Neural progenitor cell (in vitro differentiated cells): Measurements from ENCODE around the gene OLFML2A. TPM values are rescaled to one million over a fixed set of nuclear protein-coding genes. Genes with fewer than 3 reads are reported as not detected.
A peak's percentile ranks its signal among the peaks of the same experiment; 100 is the strongest.
"Not testable (repeated sequence)": the region's sequence is repeated elsewhere in the genome, so short reads cannot be mapped to it uniquely, and the experiment has no call there.

ENCODE experiments used
- DNase-seq: peaks from one replicate; pipeline ENCODE4 v3.0.0-alpha.2; 2016; ENCODE audit warnings: low spot score
- H2AFZ ChIP-seq: fragments of 200-600 bp; sonication (generic); replicated peaks from 2 replicates; pipeline ENCODE4 v1.6.1; 2016; ENCODE audit warnings: antibody characterized with exemption
- H3F3A ChIP-seq: fragments of 200-600 bp; sonication (generic); 2 replicates; pipeline ENCODE4 v1.6.1; 2016; ENCODE audit warnings: antibody characterized with exemption, low read depth
- H3K27ac ChIP-seq: fragments of 200-600 bp; sonication (generic); 2 replicates; pipeline ENCODE4 v1.5.1; 2016; ENCODE audit warnings: mild to moderate bottlenecking
- H3K27me3 ChIP-seq: fragments of 200-600 bp; sonication (generic); 2 replicates; pipeline ENCODE4 v1.6.1; 2016; ENCODE audit warnings: mild to moderate bottlenecking, moderate library complexity
- H3K36me3 ChIP-seq: fragments of 200-600 bp; sonication (generic); 2 replicates; pipeline ENCODE4 v1.5.1; 2016
- H3K4me1 ChIP-seq: fragments of 200-600 bp; sonication (generic); 2 replicates; pipeline ENCODE4 v1.6.1; 2016; ENCODE audit warnings: mixed run types
- H3K4me2 ChIP-seq: fragments of 200-600 bp; sonication (generic); 2 replicates; pipeline ENCODE4 v1.6.1; 2016
- H3K4me3 ChIP-seq: fragments of 200-600 bp; sonication (generic); 2 replicates; pipeline ENCODE4 v1.5.1; 2016
- H3K79me2 ChIP-seq: fragments of 200-600 bp; sonication (generic); 2 replicates; pipeline ENCODE4 v1.6.1; 2016; ENCODE audit warnings: low read depth
- H3K9ac ChIP-seq: fragments of 200-600 bp; sonication (generic); 2 replicates; pipeline ENCODE4 v1.6.1; 2016
- H3K9me3 ChIP-seq: fragments of 200-600 bp; sonication (generic); 2 replicates; pipeline ENCODE4 v1.5.1; 2016; ENCODE audit warnings: low read depth
- H4K20me1 ChIP-seq: fragments of 200-600 bp; sonication (generic); 2 replicates; pipeline ENCODE4 v1.6.1; 2016; ENCODE audit warnings: low read depth
- H3K27ac Mint-ChIP-seq: 3 replicates; pipeline ENCODE4 v1.8.0; 2021; ENCODE audit warnings: mixed read lengths
- H3K27me3 Mint-ChIP-seq: 2 replicates; pipeline ENCODE4 v1.8.0; 2022; ENCODE audit warnings: low read depth, mild to moderate bottlenecking, inconsistent platforms, moderate library complexity, mixed read lengths; ENCODE audit not compliant: insufficient read depth
- H3K36me3 Mint-ChIP-seq: 3 replicates; pipeline ENCODE4 v1.8.0; 2021; ENCODE audit warnings: mixed read lengths
- H3K4me1 Mint-ChIP-seq: 3 replicates; pipeline ENCODE4 v1.8.0; 2021; ENCODE audit warnings: mixed read lengths
- H3K4me3 Mint-ChIP-seq: 3 replicates; pipeline ENCODE4 v1.8.0; 2021; ENCODE audit warnings: mild to moderate bottlenecking, moderate library complexity, mixed read lengths
- H3K9me3 Mint-ChIP-seq: 3 replicates; pipeline ENCODE4 v1.8.0; 2020; ENCODE audit warnings: mixed read lengths
- EZH2 ChIP-seq: fragments of 200-600 bp; sonication (generic); IDR thresholded peaks from 2 replicates; pipeline ENCODE4 v1.6.1; 2017; ENCODE audit warnings: antibody characterized with exemption, mild to moderate bottlenecking, moderate library complexity
- EZH2phosphoT487 ChIP-seq: fragments of 200-600 bp; sonication (generic); IDR thresholded peaks from 2 replicates; pipeline ENCODE4 v1.6.1; 2017; ENCODE audit warnings: antibody characterized with exemption
- total RNA-seq: library from RNA; depleted of rRNA; stranded (reverse); fragments of >200 nt; gene quantifications from 2 replicates; pipeline ENCODE4 v1.2.3, GENCODE V29; 2015; ENCODE audit warnings: low replicate concordance
- TF ChIP-seq, protein P1 (sequence below): fragments of 200-600 bp; sonication (generic); IDR thresholded peaks from 2 replicates; pipeline ENCODE4 v1.5.1; 2017; ENCODE audit warnings: antibody characterized with exemption, mild to moderate bottlenecking

The OLFML2A gene
- total RNA-seq, 1 donor from 2014 or later: 3.1 TPM

- Histone ChIP-seq H3K9ac (no peak overlapping the region), H3K36me3 (peaks cover 5% of the 10 kb centered on the region), H3K4me3 (no peak overlapping the region), H3K79me2 (peaks cover 87% of the 10 kb centered on the region), H3F3A (peaks cover 13% of the 10 kb centered on the region), H3K27me3 (no peaks in the 10 kb centered on the region), H3K4me2 (no peak overlapping the region), H4K20me1 (peaks cover 79% of the 10 kb centered on the region), H3K27ac (no peak overlapping the region), H3K4me1 (peaks cover 14% of the 10 kb centered on the region), H3K9me3 (no peaks in the 10 kb centered on the region), H2AFZ (no peak overlapping the region)
- Mint-ChIP-seq H3K36me3 (peaks cover 24% of the 10 kb centered on the region), H3K4me1 (peaks cover 11% of the 10 kb centered on the region), H3K4me3 (no peak overlapping the region), H3K9me3 (peaks cover 2% of the 10 kb centered on the region), H3K27ac (peak overlapping the region; percentile 61), H3K27me3 (no peaks in the 10 kb centered on the region)
- DNase-seq: no peak
- TF ChIP-seq EZH2 (no peak), EZH2phosphoT487 (no peak)
- TF ChIP-seq, protein P1, sequence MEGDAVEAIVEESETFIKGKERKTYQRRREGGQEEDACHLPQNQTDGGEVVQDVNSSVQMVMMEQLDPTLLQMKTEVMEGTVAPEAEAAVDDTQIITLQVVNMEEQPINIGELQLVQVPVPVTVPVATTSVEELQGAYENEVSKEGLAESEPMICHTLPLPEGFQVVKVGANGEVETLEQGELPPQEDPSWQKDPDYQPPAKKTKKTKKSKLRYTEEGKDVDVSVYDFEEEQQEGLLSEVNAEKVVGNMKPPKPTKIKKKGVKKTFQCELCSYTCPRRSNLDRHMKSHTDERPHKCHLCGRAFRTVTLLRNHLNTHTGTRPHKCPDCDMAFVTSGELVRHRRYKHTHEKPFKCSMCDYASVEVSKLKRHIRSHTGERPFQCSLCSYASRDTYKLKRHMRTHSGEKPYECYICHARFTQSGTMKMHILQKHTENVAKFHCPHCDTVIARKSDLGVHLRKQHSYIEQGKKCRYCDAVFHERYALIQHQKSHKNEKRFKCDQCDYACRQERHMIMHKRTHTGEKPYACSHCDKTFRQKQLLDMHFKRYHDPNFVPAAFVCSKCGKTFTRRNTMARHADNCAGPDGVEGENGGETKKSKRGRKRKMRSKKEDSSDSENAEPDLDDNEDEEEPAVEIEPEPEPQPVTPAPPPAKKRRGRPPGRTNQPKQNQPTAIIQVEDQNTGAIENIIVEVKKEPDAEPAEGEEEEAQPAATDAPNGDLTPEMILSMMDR: no peak
Measured at GRCh38 chr9:124735121-124735520, 41.8 kb upstream of the OLFML2A start.

DNA sequence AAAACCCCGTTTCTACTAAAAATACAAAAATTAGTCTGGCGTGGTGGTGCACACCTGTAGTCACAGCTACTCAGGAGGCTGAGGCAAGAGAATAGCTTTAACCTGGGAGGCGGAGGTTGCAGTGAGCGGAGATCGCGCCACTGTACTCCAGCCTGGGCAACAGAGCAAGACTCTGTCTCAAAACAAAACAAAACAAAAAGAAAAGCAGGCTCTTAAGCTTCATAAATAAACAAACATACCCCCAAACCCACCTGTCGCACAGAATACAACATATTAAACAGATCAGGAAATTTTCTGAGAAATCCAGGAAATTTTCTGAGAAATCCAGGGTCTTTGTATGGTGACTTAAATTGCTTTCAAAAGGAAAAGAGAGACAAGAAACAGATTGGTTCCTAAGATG, 38.9 kb upstream of the OLFML2A start:
- Histone ChIP-seq H3F3A (peaks cover 13% of the 10 kb centered on the region), H4K20me1 (peaks cover 94% of the 10 kb centered on the region), H3K4me1 (peaks cover 14% of the 10 kb centered on the region), H3K79me2 (peaks cover 100% of the 10 kb centered on the region)
- H3K9ac ChIP-seq, H3K9me3 ChIP-seq, H3K9me3 Mint-ChIP-seq, H2AFZ ChIP-seq, H3K4me3 ChIP-seq, H3K4me3 Mint-ChIP-seq, H3K27ac Mint-ChIP-seq, H3K27ac ChIP-seq, H3K36me3 ChIP-seq, DNase-seq, H3K4me2 ChIP-seq, H3K27me3 ChIP-seq, H3K27me3 Mint-ChIP-seq: not testable (repeated sequence)
- Mint-ChIP-seq H3K4me1 (peaks cover 14% of the 10 kb centered on the region), H3K36me3 (peaks cover 12% of the 10 kb centered on the region)

GRCh38 chr9:124739360-124739759, 37.6 kb upstream of the OLFML2A start:
- Mint-ChIP-seq H3K27me3 (no peaks in the 10 kb centered on the region), H3K27ac (no peak overlapping the region), H3K9me3 (peaks cover 2% of the 10 kb centered on the region), H3K4me3 (no peak overlapping the region), H3K36me3 (peaks cover 8% of the 10 kb centered on the region), H3K4me1 (peaks cover 23% of the 10 kb centered on the region)
- peaks cover 100% of the 10 kb centered on the region for H3K79me2 ChIP-seq
- no peak overlapping the region for H3K27ac ChIP-seq
- H3K9ac ChIP-seq: no peak overlapping the region
- no peak for TF ChIP-seq EZH2
- TF ChIP-seq EZH2phosphoT487: no peak
- TF ChIP-seq, protein P1: no peak
- H3K4me3 ChIP-seq: no peak overlapping the region
- H2AFZ ChIP-seq: no peak overlapping the region
- no peaks in the 10 kb centered on the region for H3K36me3 ChIP-seq
- no peaks in the 10 kb centered on the region for H3K9me3 ChIP-seq
- H3K4me1 ChIP-seq: peaks cover 14% of the 10 kb centered on the region
- peaks cover 94% of the 10 kb centered on the region for H4K20me1 ChIP-seq
- peaks cover 15% of the 10 kb centered on the region for H3F3A ChIP-seq
- DNase-seq: no peak
- no peaks in the 10 kb centered on the region for H3K27me3 ChIP-seq
- no peak overlapping the region for H3K4me2 ChIP-seq

DNA sequence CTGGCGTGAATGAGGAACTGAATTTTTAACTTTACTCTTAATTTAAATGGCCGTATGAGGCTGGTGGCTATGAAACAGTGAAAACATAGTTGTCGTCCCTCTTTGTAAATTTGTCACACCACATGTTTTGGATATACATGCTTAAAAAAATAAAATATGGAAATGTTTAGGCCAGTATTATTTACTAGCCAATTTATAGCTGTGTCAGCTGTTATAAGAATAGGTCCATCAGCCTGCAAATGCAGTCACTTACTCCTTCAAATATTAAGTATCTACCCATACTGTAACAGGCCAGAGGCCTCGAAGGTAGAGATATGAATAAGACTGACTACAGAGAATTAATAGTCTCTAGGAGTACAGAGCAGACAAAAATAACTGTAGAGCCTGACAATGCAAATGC, 35.8 kb upstream of the OLFML2A start:
- Histone ChIP-seq H3K4me2 (no peak overlapping the region), H3K9me3 (no peaks in the 10 kb centered on the region), H2AFZ (no peak overlapping the region), H3K36me3 (no peaks in the 10 kb centered on the region), H3F3A (peaks cover 14% of the 10 kb centered on the region), H3K27ac (no peak overlapping the region), H3K4me1 (no peaks in the 10 kb centered on the region), H3K4me3 (no peak overlapping the region), H3K79me2 (peaks cover 100% of the 10 kb centered on the region), H3K9ac (no peak overlapping the region), H4K20me1 (peaks cover 94% of the 10 kb centered on the region), H3K27me3 (no peaks in the 10 kb centered on the region)
- peaks cover 8% of the 10 kb centered on the region for H3K36me3 Mint-ChIP-seq
- no peaks in the 10 kb centered on the region for H3K27me3 Mint-ChIP-seq
- no peak for DNase-seq
- no peak overlapping the region for H3K27ac Mint-ChIP-seq
- TF ChIP-seq, protein P1: no peak
- TF ChIP-seq EZH2phosphoT487 (no peak), EZH2 (no peak)
- peaks cover 2% of the 10 kb centered on the region for H3K9me3 Mint-ChIP-seq
- peaks cover 21% of the 10 kb centered on the region for H3K4me1 Mint-ChIP-seq
- H3K4me3 Mint-ChIP-seq: no peak overlapping the region
